Measurements from ENCODE around the gene SCGB1D1. TPM values are rescaled to one million over a fixed set of nuclear protein-coding genes. Genes with fewer than 3 reads are reported as not detected.

The SCGB1D1 gene
- polyA plus RNA-seq, 2 of the 4 experiments (the other 2 are of a cell fraction) = not detected

GRCh38 chr11:62172294-62172693 is 17.7 kb upstream of the SCGB1D1 start:
- Histone ChIP-seq H3K9me3 (no peaks in the 10 kb centered on the region), H3K27ac (no peak overlapping the region), H3K4me1 (no peaks in the 10 kb centered on the region; the same call in 2 of the 3 replicates), H3K4me2 (no peak overlapping the region), H3K4me3 (no peak overlapping the region)
- ChIA-PET CTCF (interaction anchor here (0.8 to 4.1 kb wide), 17 partner anchors 10 to 616 kb away, joined by 3 to 21 read pairs (median 5); partner anchors contain the start of gene SCGB1D1), POLR2A (no interaction called here)
- DNase-seq (ENCODE audit: low read depth in 1 of 2, low spot score in 1 of 2) (no peak), ATAC-seq (no peak), FAIRE-seq (no peak)
- TF ChIP-seq JUNB (IDR thresholded peaks at IDR 0.05) = no peak
- TF ChIP-seq CHD4 (IDR thresholded peaks at IDR 0.05; ENCODE audit: borderline replicate concordance) = no peak
- no peak for TF ChIP-seq KDM1A (IDR thresholded peaks at IDR 0.05; ENCODE audit: low read depth)
- TF ChIP-seq MAFK (IDR thresholded peaks at IDR 0.05; ENCODE audit: partially characterized antibody) = no peak
- TF ChIP-seq SREBF2 (IDR thresholded peaks at IDR 0.05) = no peak
- no peak for TF ChIP-seq ZNF302 (CRISPR knock-in tag; IDR thresholded peaks at IDR 0.05)
- TF ChIP-seq FOSB (CRISPR knock-in tag; IDR thresholded peaks at IDR 0.05) = no peak
- TF ChIP-seq REST (IDR thresholded peaks at IDR 0.05) = no peak
- no peak for TF ChIP-seq CBX8 (IDR thresholded peaks at IDR 0.05)
- TF ChIP-seq RCOR1 (IDR thresholded peaks at IDR 0.05; ENCODE audit: low read depth, low read length) = no peak
- no peak for TF ChIP-seq BCL3 (IDR thresholded peaks at IDR 0.05)
- no peak for TF ChIP-seq POLR2AphosphoS2 (conservative IDR thresholded peaks at IDR 0.05; ENCODE audit: low read length)
- TF ChIP-seq ESRRA (IDR thresholded peaks at IDR 0.05; ENCODE audit: borderline replicate concordance, low read length) = no peak
- no peak for TF ChIP-seq RARB (CRISPR knock-in tag; IDR thresholded peaks at IDR 0.05)
- no peak for TF ChIP-seq PBX3 (IDR thresholded peaks at IDR 0.05)
- no peak for TF ChIP-seq JUN (IDR thresholded peaks at IDR 0.05)
- no peak for TF ChIP-seq HOXA7 (CRISPR knock-in tag; IDR thresholded peaks at IDR 0.05)
- no peak for TF ChIP-seq NPAS2 (CRISPR knock-in tag; IDR thresholded peaks at IDR 0.05; ENCODE audit: borderline replicate concordance)
- no peak for TF ChIP-seq ZFP36 (IDR thresholded peaks at IDR 0.05; ENCODE audit: borderline replicate concordance, partially characterized antibody)
- 28% methylated on average over 7 of the region's 7 CpGs for WGBS (ENCODE audit: missing lambda C conversion rate)

GRCh38 chr11:62176766-62177165 is 13.2 kb upstream of the SCGB1D1 start:
- 40% methylated on average over 3 of the region's 3 CpGs for WGBS (ENCODE audit: missing lambda C conversion rate)
- no peak for ATAC-seq
- no peaks in the 10 kb centered on the region; the same call in 2 of the 3 replicates for H3K4me1 ChIP-seq
- ChIA-PET POLR2A (no interaction called here), CTCF (no interaction called here)
- H3K4me3 ChIP-seq = no peak overlapping the region
- DNase-seq (ENCODE audit: low read depth in 1 of 2, low spot score in 1 of 2) = no peak
- no peak overlapping the region for H3K27ac ChIP-seq
- no peaks in the 10 kb centered on the region for H3K9me3 ChIP-seq
- no peak for FAIRE-seq
- no peak overlapping the region for H3K4me2 ChIP-seq
- TF ChIP-seq BHLHE40 (IDR thresholded peaks at IDR 0.05; ENCODE audit: low read depth, low read length) = no peak
- no peak for TF ChIP-seq RCOR1 (IDR thresholded peaks at IDR 0.05; ENCODE audit: low read depth, low read length)
- no peak for TF ChIP-seq ZNF302 (CRISPR knock-in tag; IDR thresholded peaks at IDR 0.05)
- no peak for TF ChIP-seq HOXB5 (CRISPR knock-in tag; IDR thresholded peaks at IDR 0.05)
- no peak for TF ChIP-seq EHF (CRISPR knock-in tag; IDR thresholded peaks at IDR 0.05)
- no peak for TF ChIP-seq MAFK (IDR thresholded peaks at IDR 0.05; ENCODE audit: partially characterized antibody)
- no peak for TF ChIP-seq E2F6 (IDR thresholded peaks at IDR 0.05; ENCODE audit: borderline replicate concordance, low read depth)
- no peak for TF ChIP-seq HMGXB4 (CRISPR knock-in tag; IDR thresholded peaks at IDR 0.05; ENCODE audit: borderline replicate concordance)
- no peak for TF ChIP-seq CHD2 (IDR thresholded peaks at IDR 0.05; ENCODE audit: low read length, partially characterized antibody)
